Natural killer cell (primary cell): ENCODE data around the gene JOSD2. TPM values are rescaled to one million over a fixed set of nuclear protein-coding genes. Genes with fewer than 3 reads are reported as not detected.

ENCODE experiments used
- ATAC-seq, 3 donors: fragments of 150-1000 bp in 2 of 3; fragments of 200-7000 bp in 1 of 3; cut with Tn5 transposase; 1 replicate in 1 of 3; 2 replicates in 2 of 3; pipeline ENCODE4 v1.10.0; 2021; ENCODE audit warnings: mild to moderate bottlenecking in 2 of 3, moderate library complexity in 2 of 3
- DNase-seq, 2 donors: peaks; one replicate each; pipeline versions ENCODE4 v3.0.0 to v3.0.0-alpha.2; 2013 to 2021; ENCODE audit warnings: mixed read lengths in 1 of 2
- H3K27ac ChIP-seq: one replicate; pipeline ENCODE4 v1.5.1; 2013; ENCODE audit warnings: mild to moderate bottlenecking, low read length
- H3K27me3 ChIP-seq: one replicate; pipeline ENCODE4 v1.6.1; 2013; ENCODE audit warnings: low read length; ENCODE audit not compliant: control insufficient read depth, insufficient read depth
- H3K36me3 ChIP-seq: one replicate; pipeline ENCODE4 v1.6.1; 2013; ENCODE audit warnings: low read length; ENCODE audit not compliant: control insufficient read depth, insufficient read depth
- H3K4me1 ChIP-seq: one replicate; pipeline ENCODE4 v1.6.1; 2013; ENCODE audit warnings: low read length; ENCODE audit not compliant: control insufficient read depth, insufficient read depth
- H3K4me3 ChIP-seq: one replicate; pipeline ENCODE4 v1.5.1; 2013; ENCODE audit warnings: low read length
- H3K9me3 ChIP-seq: one replicate; pipeline ENCODE4 v1.6.1; 2013; ENCODE audit warnings: low read length; ENCODE audit not compliant: control insufficient read depth, insufficient read depth
- H3K27ac Mint-ChIP-seq, 2 donors: one replicate each; pipeline ENCODE4 v1.8.0; 2022; ENCODE audit warnings: mild to moderate bottlenecking in 2 of 2, mixed read lengths in 2 of 2, moderate library complexity in 1 of 2
- H3K27me3 Mint-ChIP-seq, 2 donors: one replicate each; pipeline ENCODE4 v1.8.0; 2022; ENCODE audit warnings: low read depth in 2 of 2, mixed read lengths in 2 of 2
- H3K36me3 Mint-ChIP-seq: one replicate; pipeline ENCODE4 v1.8.0; 2022; ENCODE audit warnings: mixed read lengths
- H3K4me1 Mint-ChIP-seq, 2 donors: one replicate each; pipeline ENCODE4 v1.8.0; 2022; ENCODE audit warnings: mixed read lengths in 2 of 2
- H3K4me3 Mint-ChIP-seq: one replicate; pipeline ENCODE4 v1.8.0; 2022; ENCODE audit warnings: mild to moderate bottlenecking, moderate library complexity, mixed read lengths
- H3K9me3 Mint-ChIP-seq, 2 donors: one replicate each; pipeline ENCODE4 v1.8.0; 2022; ENCODE audit warnings: mixed read lengths in 2 of 2
- CTCF ChIP-seq: fragments of 200-600 bp; IDR thresholded peaks from one replicate; pipeline ENCODE4 v1.8.0; 2022; ENCODE audit warnings: antibody characterized with exemption
- whole genome bisulfite sequencing: methylation state at CpG from one replicate; pipeline ENCODE4 v1.1.7; 2013; ENCODE audit warnings: missing lambda C conversion rate; ENCODE audit not compliant: insufficient coverage; 5-methylcytosine and 5-hydroxymethylcytosine counted together
- intact Hi-C: fragments of 100-400 bp; cut with micrococcal nuclease; formaldehyde crosslinking; loops from one replicate; pipeline ENCODE4 v1.14.2; 2022
- total RNA-seq, 4 donors: library from RNA; stranded (reverse); fragments of 120-200 nt in 1 of 4; gene quantifications; one replicate each; pipeline versions ENCODE4 v1.2.3 to v1.2.4, GENCODE V29; 2013 to 2022

Gene JOSD2
- total RNA-seq, 3 donors from 2014 or later (not counting 1 experiment from before 2014, with no cell fraction given) = 18.8 to 22.0 (median 20.3) TPM

GRCh38 chr19:50537306-50537685 is 26.3 kb upstream of the JOSD2 start:
- no peak overlapping the region for H3K27ac ChIP-seq
- no peak overlapping the region for H3K4me3 Mint-ChIP-seq
- WGBS = 73% methylated on average over 18 of the region's 18 CpGs
- no peak overlapping the region for H3K27ac Mint-ChIP-seq
- H3K27me3 ChIP-seq = no peaks in the 10 kb centered on the region
- ATAC-seq = no peak
- peaks cover 8% of the 10 kb centered on the region for H3K36me3 Mint-ChIP-seq
- DNase-seq = no peak
- H3K36me3 ChIP-seq = no peaks in the 10 kb centered on the region
- TF ChIP-seq CTCF = no peak
- peaks cover 2% of the 10 kb centered on the region for H3K9me3 ChIP-seq
- intact Hi-C loops = loop anchor here (1.0 kb wide), 1 partner anchor 246 kb away; no protein-coding TSS in a partner anchor
- peaks cover 8 to 17% of the 10 kb centered on the region in 2 donors for H3K27me3 Mint-ChIP-seq
- H3K4me1 Mint-ChIP-seq = no peaks in the 10 kb centered on the region
- no peak overlapping the region for H3K4me3 ChIP-seq
- H3K9me3 Mint-ChIP-seq = peaks cover 5 to 6% of the 10 kb centered on the region in 2 donors
- no peaks in the 10 kb centered on the region for H3K4me1 ChIP-seq

- ATAC-seq (no peak), DNase-seq (no peak)
- Mint-ChIP-seq H3K27ac (no peak overlapping the region), H3K36me3 (peaks cover 8% of the 10 kb centered on the region), H3K27me3 (peaks cover 10 to 19% of the 10 kb centered on the region in 2 donors), H3K4me3 (no peak overlapping the region), H3K9me3 (peaks cover 5 to 6% of the 10 kb centered on the region in 2 donors), H3K4me1 (no peaks in the 10 kb centered on the region)
- intact Hi-C loops = loop anchor here (1.0 kb wide), 1 partner anchor 247 kb away; no protein-coding TSS in a partner anchor
- H3K27ac ChIP-seq = no peak overlapping the region
- peaks cover 4% of the 10 kb centered on the region for H3K9me3 ChIP-seq
- H3K27me3 ChIP-seq = no peaks in the 10 kb centered on the region
- WGBS = 90% methylated on average over 16 of the region's 16 CpGs
- TF ChIP-seq CTCF = no peak
- no peaks in the 10 kb centered on the region for H3K4me1 ChIP-seq
- H3K4me3 ChIP-seq = no peak overlapping the region
- H3K36me3 ChIP-seq = no peaks in the 10 kb centered on the region
Measured at GRCh38 chr19:50536662-50537305, 25.8 kb upstream of the JOSD2 start.

GRCh38 chr19:50535672-50536187 is 24.7 kb upstream of the JOSD2 start:
- Mint-ChIP-seq H3K4me3 (no peak overlapping the region), H3K36me3 (peaks cover 8% of the 10 kb centered on the region), H3K27me3 (peaks cover 10 to 19% of the 10 kb centered on the region in 2 donors), H3K27ac (no peak overlapping the region), H3K4me1 (no peaks in the 10 kb centered on the region), H3K9me3 (peaks cover 5 to 6% of the 10 kb centered on the region in 2 donors)
- Histone ChIP-seq H3K9me3 (peaks cover 4% of the 10 kb centered on the region), H3K36me3 (no peaks in the 10 kb centered on the region), H3K27ac (no peak overlapping the region), H3K27me3 (no peaks in the 10 kb centered on the region), H3K4me3 (no peak overlapping the region), H3K4me1 (no peaks in the 10 kb centered on the region)
- ATAC-seq (no peak), DNase-seq (no peak)
- WGBS = 77% methylated on average over 11 of the region's 11 CpGs
- intact Hi-C loops = no loop called here
- no peak for TF ChIP-seq CTCF
